ENCODE data around the gene SLC44A2. TPM values are rescaled to one million over a fixed set of nuclear protein-coding genes. Genes with fewer than 3 reads are reported as not detected.

Gene SLC44A2
- total and polyA plus RNA-seq, 10 of the 15 experiments (the other 5 are each of a cell fraction or from before 2014, with no cell fraction given), result 3.0 to 51.3 (median 26.8) TPM

- POLR2A ChIA-PET, result interaction anchor here (0.6 to 3.0 kb wide), 2 partner anchors 39 to 130 kb away, joined by 5 to 15 read pairs; no protein-coding TSS in a partner anchor
- Histone ChIP-seq H3K4me3 (no peak overlapping the region), H3K79me2 (ENCODE audit: control insufficient read depth, insufficient read depth, low read length) (no peaks in the 10 kb centered on the region), H4K20me1 (ENCODE audit: control insufficient read depth, insufficient read depth) (no peaks in the 10 kb centered on the region), H3K4me1 (ENCODE audit: control insufficient read depth, insufficient read depth, low read length) (peaks cover 6% of the 10 kb centered on the region), H2AFZ (ENCODE audit: control insufficient read depth, low read depth, low read length) (no peak overlapping the region), H3K36me3 (ENCODE audit: control insufficient read depth in 2 of 2, insufficient read depth in 2 of 2, low read length in 1 of 2) (peaks cover 2 to 7% of the 10 kb centered on the region in 2 experiments; a peak in 3 of 4 replicates), H3K9me3 (replicated peaks; ENCODE audit: control insufficient read depth, insufficient read depth, low read length) (no peaks in the 10 kb centered on the region), H3K4me2 (ENCODE audit: control insufficient read depth, insufficient read depth) (no peak overlapping the region), H3K9ac (ENCODE audit: control insufficient read depth, insufficient read depth, low read length) (no peak overlapping the region), H3K27me3 (replicated peaks in 1 of 2; ENCODE audit: control insufficient read depth in 2 of 2, insufficient read depth in 2 of 2, low read length in 1 of 2) (no peaks in the 10 kb centered on the region), H3K27ac (ENCODE audit: control insufficient read depth, insufficient read depth) (no peak overlapping the region)
- WGBS (ENCODE audit: insufficient coverage, insufficient replicate concordance, low lambda C conversion rate, missing lambda C conversion rate), result 92% methylated on average over 18 of the region's 25 CpGs
- in situ Hi-C loops (cut with MboI) (loop anchor here (5.0 kb wide), 1 partner anchor 60 kb away; no protein-coding TSS in a partner anchor), intact Hi-C loops (cut with micrococcal nuclease; ENCODE audit: unreplicated experiment) (loop anchor here (5.0 kb wide), 1 partner anchor 40 kb away; no protein-coding TSS in a partner anchor)
- FAIRE-seq (no peak), DNase-seq (ENCODE audit: low read depth, low spot score) (no peak), ATAC-seq (no peak)
- SMC1A ChIA-PET (ENCODE audit: uncharacterized antibody, unreplicated experiment), result interaction anchor here (5.1 to 15.7 kb wide), 2 partner anchors 58 to 60 kb away, joined by 50 to 252 read pairs; partner anchors contain the start of gene QTRT1
- no TSS peak for BruUV-seq (replicated peaks)
- RAD21 ChIA-PET (ENCODE audit: unreplicated experiment), result interaction anchor here (0.6 to 12.9 kb wide), 3 partner anchors 38 to 75 kb away, joined by 3 to 250 read pairs (median 3); no protein-coding TSS in a partner anchor
- CTCF ChIA-PET, result interaction anchor here (2.5 to 12.8 kb wide), 2 partner anchors 16 to 60 kb away, joined by 11 to 397 read pairs; no protein-coding TSS in a partner anchor
- TF ChIP-seq SREBF2 (IDR thresholded peaks at IDR 0.05; ENCODE audit: low read length) (no peak), MEF2A (IDR thresholded peaks at IDR 0.05; ENCODE audit: insufficient read depth, low read depth, low read length) (no peak), SIN3A (IDR thresholded peaks at IDR 0.05; ENCODE audit: low read depth, low read length) (no peak), MEF2B (IDR thresholded peaks at IDR 0.05; ENCODE audit: partially characterized antibody, poor library complexity, severe bottlenecking) (no peak), YY1 (IDR thresholded peaks at IDR 0.05; ENCODE audit: low read depth, low read length) (no peak), POLR2AphosphoS5 (IDR thresholded peaks at IDR 0.05; ENCODE audit: low read length) (no peak), CHD1 (IDR thresholded peaks at IDR 0.05; ENCODE audit: low read depth, low read length) (no peak), SMARCA5 (IDR thresholded peaks at IDR 0.05) (no peak), GABPA (IDR thresholded peaks at IDR 0.05; ENCODE audit: low read depth) (no peak), STAT3 (IDR thresholded peaks at IDR 0.05; ENCODE audit: low read depth, low read length) (no peak), MYC (IDR thresholded peaks at IDR 0.05; ENCODE audit: insufficient read depth, insufficient read length, insufficient replicate concordance, low read length, severe bottlenecking) (no peak), BHLHE40 (IDR thresholded peaks at IDR 0.05; ENCODE audit: borderline replicate concordance in 1 of 2, low read depth in 2 of 2, low read length in 1 of 2) (no peak), POLR2AphosphoS2 (IDR thresholded peaks at IDR 0.05; ENCODE audit: low read depth, low read length) (no peak), EP300 (IDR thresholded peaks at IDR 0.05; ENCODE audit: borderline replicate concordance in 1 of 2, control insufficient read depth in 1 of 2, low read depth in 2 of 2, low read length in 2 of 2) (no peak)
- TF ChIP-seq, protein P1, sequence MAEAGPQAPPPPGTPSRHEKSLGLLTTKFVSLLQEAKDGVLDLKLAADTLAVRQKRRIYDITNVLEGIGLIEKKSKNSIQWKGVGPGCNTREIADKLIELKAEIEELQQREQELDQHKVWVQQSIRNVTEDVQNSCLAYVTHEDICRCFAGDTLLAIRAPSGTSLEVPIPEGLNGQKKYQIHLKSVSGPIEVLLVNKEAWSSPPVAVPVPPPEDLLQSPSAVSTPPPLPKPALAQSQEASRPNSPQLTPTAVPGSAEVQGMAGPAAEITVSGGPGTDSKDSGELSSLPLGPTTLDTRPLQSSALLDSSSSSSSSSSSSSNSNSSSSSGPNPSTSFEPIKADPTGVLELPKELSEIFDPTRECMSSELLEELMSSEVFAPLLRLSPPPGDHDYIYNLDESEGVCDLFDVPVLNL (IDR thresholded peaks at IDR 0.05; ENCODE audit: low read depth, low read length), result no peak
- TF ChIP-seq, protein P2, sequence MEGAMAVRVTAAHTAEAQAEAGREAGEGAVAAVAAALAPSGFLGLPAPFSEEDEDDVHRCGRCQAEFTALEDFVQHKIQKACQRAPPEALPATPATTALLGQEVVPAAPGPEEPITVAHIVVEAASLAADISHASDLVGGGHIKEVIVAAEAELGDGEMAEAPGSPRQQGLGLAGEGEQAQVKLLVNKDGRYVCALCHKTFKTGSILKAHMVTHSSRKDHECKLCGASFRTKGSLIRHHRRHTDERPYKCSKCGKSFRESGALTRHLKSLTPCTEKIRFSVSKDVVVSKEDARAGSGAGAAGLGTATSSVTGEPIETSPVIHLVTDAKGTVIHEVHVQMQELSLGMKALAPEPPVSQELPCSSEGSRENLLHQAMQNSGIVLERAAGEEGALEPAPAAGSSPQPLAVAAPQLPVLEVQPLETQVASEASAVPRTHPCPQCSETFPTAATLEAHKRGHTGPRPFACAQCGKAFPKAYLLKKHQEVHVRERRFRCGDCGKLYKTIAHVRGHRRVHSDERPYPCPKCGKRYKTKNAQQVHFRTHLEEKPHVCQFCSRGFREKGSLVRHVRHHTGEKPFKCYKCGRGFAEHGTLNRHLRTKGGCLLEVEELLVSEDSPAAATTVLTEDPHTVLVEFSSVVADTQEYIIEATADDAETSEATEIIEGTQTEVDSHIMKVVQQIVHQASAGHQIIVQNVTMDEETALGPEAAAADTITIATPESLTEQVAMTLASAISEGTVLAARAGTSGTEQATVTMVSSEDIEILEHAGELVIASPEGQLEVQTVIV (IDR thresholded peaks at IDR 0.05; ENCODE audit: borderline replicate concordance, partially characterized antibody), result no peak
- TF ChIP-seq, protein P3, sequence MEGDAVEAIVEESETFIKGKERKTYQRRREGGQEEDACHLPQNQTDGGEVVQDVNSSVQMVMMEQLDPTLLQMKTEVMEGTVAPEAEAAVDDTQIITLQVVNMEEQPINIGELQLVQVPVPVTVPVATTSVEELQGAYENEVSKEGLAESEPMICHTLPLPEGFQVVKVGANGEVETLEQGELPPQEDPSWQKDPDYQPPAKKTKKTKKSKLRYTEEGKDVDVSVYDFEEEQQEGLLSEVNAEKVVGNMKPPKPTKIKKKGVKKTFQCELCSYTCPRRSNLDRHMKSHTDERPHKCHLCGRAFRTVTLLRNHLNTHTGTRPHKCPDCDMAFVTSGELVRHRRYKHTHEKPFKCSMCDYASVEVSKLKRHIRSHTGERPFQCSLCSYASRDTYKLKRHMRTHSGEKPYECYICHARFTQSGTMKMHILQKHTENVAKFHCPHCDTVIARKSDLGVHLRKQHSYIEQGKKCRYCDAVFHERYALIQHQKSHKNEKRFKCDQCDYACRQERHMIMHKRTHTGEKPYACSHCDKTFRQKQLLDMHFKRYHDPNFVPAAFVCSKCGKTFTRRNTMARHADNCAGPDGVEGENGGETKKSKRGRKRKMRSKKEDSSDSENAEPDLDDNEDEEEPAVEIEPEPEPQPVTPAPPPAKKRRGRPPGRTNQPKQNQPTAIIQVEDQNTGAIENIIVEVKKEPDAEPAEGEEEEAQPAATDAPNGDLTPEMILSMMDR (IDR thresholded peaks at IDR 0.05 in 2 of 3, conservative IDR thresholded peaks at IDR 0.05 in 1 of 3; ENCODE audit: control insufficient read depth in 2 of 3, extremely low read depth in 1 of 3, insufficient read depth in 1 of 3, low read depth in 3 of 3, low read length in 3 of 3), result no peak
These were observed 17.3 kb downstream of the SLC44A2 start for GRCh38 chr19:10642473-10643171.
